GM12878 (cell line): ENCODE data around the gene DNHD1. TPM values are rescaled to one million over a fixed set of nuclear protein-coding genes. Genes with fewer than 3 reads are reported as not detected.

Experiments used
- ATAC-seq: fragments of 200-7000 bp; cut with Tn5 transposase; 3 replicates; pipeline ENCODE4 v1.9.1; 2020; ENCODE audit warnings: mild to moderate bottlenecking, moderate library complexity
- Bru-seq: library from RNA; stranded (reverse); fragments of 400-500 nt; gene quantifications from one replicate; lab custom pipeline; 2021; lab: Mats Ljungman, UMichigan
- BruChase-seq, 2 experiments: library from RNA; stranded (reverse); fragments of 400-500 nt; gene quantifications; one replicate each; lab custom pipeline; 2021; lab: Mats Ljungman, UMichigan
- BruUV-seq: library from RNA; stranded (reverse); fragments of 400-500 nt; replicated peaks from 2 replicates; lab custom pipeline; 2021; lab: Mats Ljungman, UMichigan
- CTCF ChIA-PET: fragments of 300-600 bp; sonication (Branson Sonifier 250); formaldehyde crosslinking; extraction: SDS; loops from one replicate; lab custom pipeline; 2021; ENCODE audit warnings: inconsistent platforms; lab: Yijun Ruan, JAX
- POLR2A ChIA-PET: fragments of 350-600 bp; formaldehyde crosslinking; extraction: SDS; loops from one replicate; lab custom pipeline; 2021; ENCODE audit warnings: inconsistent platforms; lab: Charles Lee
- RAD21 ChIA-PET: fragments of 300-600 bp; sonication (Branson Sonifier 250); formaldehyde crosslinking; loops from one replicate; lab custom pipeline; 2023; ENCODE audit warnings: antibody characterized with exemption; ENCODE audit not compliant: unreplicated experiment; lab: Charles Lee
- SMC1A ChIA-PET: fragments of 300-600 bp; sonication (Branson Sonifier 250); formaldehyde crosslinking; loops from one replicate; lab custom pipeline; 2023; ENCODE audit not compliant: unreplicated experiment, uncharacterized antibody; lab: Charles Lee
- DNase-seq: peaks from one replicate; pipeline ENCODE4 v3.0.0-alpha.2; 2011; ENCODE audit warnings: low read depth, low spot score
- FAIRE-seq: peaks from 3 replicates; lab custom pipeline; 2011; peaks lifted over from hg19 to GRCh38; lab: Jason Lieb, UNC
- H2AFZ ChIP-seq: 2 replicates; pipeline ENCODE4 v1.6.0; 2011; ENCODE audit warnings: low read depth, low read length, control low read depth; ENCODE audit not compliant: control insufficient read depth
- H3K27ac ChIP-seq: 2 replicates; pipeline ENCODE4 v1.5.1; 2011; ENCODE audit warnings: control low read depth; ENCODE audit not compliant: control insufficient read depth, insufficient read depth
- H3K27me3 ChIP-seq, 2 experiments: replicated peaks in 1 of 2; 2 replicates each; pipeline versions ENCODE4 v1.6.0 to v1.6.1; 2011; ENCODE audit warnings: low read length in 1 of 2; ENCODE audit not compliant: control insufficient read depth in 2 of 2, insufficient read depth in 2 of 2
- H3K36me3 ChIP-seq, 2 experiments: 2 replicates each; pipeline ENCODE4 v1.5.1; 2011; ENCODE audit warnings: low read length in 1 of 2; ENCODE audit not compliant: control insufficient read depth in 2 of 2, insufficient read depth in 2 of 2
- H3K4me1 ChIP-seq: 2 replicates; pipeline ENCODE4 v1.6.1; 2011; ENCODE audit warnings: mild to moderate bottlenecking, low read length, moderate library complexity, mixed read lengths; ENCODE audit not compliant: control insufficient read depth, insufficient read depth
- H3K4me2 ChIP-seq: 2 replicates; pipeline ENCODE4 v1.6.0; 2011; ENCODE audit warnings: control low read depth; ENCODE audit not compliant: control insufficient read depth, insufficient read depth
- H3K4me3 ChIP-seq: fragments of 200-600 bp; sonication (generic); 2 replicates; pipeline ENCODE4 v1.5.1; 2016
- H3K79me2 ChIP-seq: 2 replicates; pipeline ENCODE4 v1.6.0; 2011; ENCODE audit warnings: low read length; ENCODE audit not compliant: control insufficient read depth, insufficient read depth
- H3K9ac ChIP-seq: 2 replicates; pipeline ENCODE4 v1.8.0; 2011; ENCODE audit warnings: low read length, control low read depth, mixed read lengths; ENCODE audit not compliant: control insufficient read depth, insufficient read depth
- H3K9me3 ChIP-seq: replicated peaks from 3 replicates; pipeline ENCODE4 v1.5.1; 2011; ENCODE audit warnings: mild to moderate bottlenecking, low read length; ENCODE audit not compliant: control insufficient read depth, insufficient read depth
- H4K20me1 ChIP-seq: 2 replicates; pipeline ENCODE4 v1.6.0; 2011; ENCODE audit not compliant: control insufficient read depth, insufficient read depth
- DPF2 ChIP-seq: fragments of 450-650 bp; IDR thresholded peaks from 2 replicates; pipeline ENCODE4 v1.6.1; 2017; ENCODE audit warnings: mild to moderate bottlenecking
- HDGF ChIP-seq: fragments of 450-650 bp; IDR thresholded peaks from 2 replicates; pipeline ENCODE4 v1.6.1; 2016; ENCODE audit warnings: antibody characterized with exemption
- RCOR1 ChIP-seq: conservative IDR thresholded peaks from 2 replicates; pipeline ENCODE4 v1.6.1; 2012; ENCODE audit warnings: low read depth, low read length, improper control_type of control experiment
- SIX5 ChIP-seq: IDR thresholded peaks from 2 replicates; pipeline ENCODE4 v1.6.1; 2011; ENCODE audit warnings: mild to moderate bottlenecking, low read depth, low read length, moderate library complexity; ENCODE audit not compliant: severe bottlenecking
- ZBTB40 ChIP-seq: fragments of 450-650 bp; IDR thresholded peaks from 2 replicates; pipeline ENCODE4 v1.6.1; 2016; ENCODE audit warnings: mild to moderate bottlenecking, moderate library complexity, borderline replicate concordance
- WGBS: methylation state at CpG from one replicate; pipeline ENCODE4 v1.1.6; 2016; ENCODE audit warnings: low lambda C conversion rate; ENCODE audit not compliant: insufficient replicate concordance, insufficient coverage; ENCODE audit errors: missing lambda C conversion rate; 5-methylcytosine and 5-hydroxymethylcytosine counted together
- in situ Hi-C: fragments of 300-500 bp; cut with MboI; formaldehyde crosslinking; loops from 9 replicates; pipeline ENCODE4 v1.14.3; 2018; ENCODE audit warnings: mixed read lengths
- intact Hi-C: fragments of 100-400 bp; cut with micrococcal nuclease; formaldehyde crosslinking; loops from one replicate; pipeline ENCODE4 v1.14.2; 2022; ENCODE audit not compliant: unreplicated experiment
- long read RNA-seq, 2 experiments: library from polyadenylated mRNA; unstranded; transcript quantifications; one replicate each; pipeline ENCODE4 v2.0.0, GENCODE V29; 2019 to 2020
- polyA minus RNA-seq, 3 experiments: library from RNA; depleted of rRNA, polyadenylated mRNA; stranded (reverse); fragments of >200 nt; gene quantifications; 2 replicates each; pipeline ENCODE4 v1.2.3, GENCODE V29; 2011
- polyA plus RNA-seq, 11 experiments: library from polyadenylated mRNA; depleted of rRNA in 4 of 11; unstranded in 6 of 11; stranded (reverse) in 5 of 11; fragments of >200 nt; fragmentation: Nextera tagmentation in 4 of 11; fragmentation: Illumina TruSeq in 1 of 11; extraction: Ambion mirVana in 4 of 11; extraction: Trizol in 1 of 11; gene quantifications; 1 replicate in 1 of 11; 2 replicates in 10 of 11; pipeline versions ENCODE4 v1.2.1 to v1.2.3, GENCODE V29; 2011 to 2016; ENCODE audit warnings: inconsistent platforms in 2 of 11, missing spikeins in 2 of 11, low read depth in 1 of 11
- total RNA-seq, 4 experiments: library from RNA; depleted of rRNA in 3 of 4; stranded (reverse); fragments of >200 nt in 3 of 4; fragmentation: Illumina TruSeq in 1 of 4; extraction: Trizol in 1 of 4; gene quantifications; 2 replicates each; pipeline versions ENCODE4 v1.2.1 to v1.2.3, GENCODE V29; 2013 to 2021
- TF ChIP-seq, protein P1 (sequence below): IDR thresholded peaks from 2 replicates; pipeline ENCODE4 v1.6.1; 2011; ENCODE audit warnings: borderline replicate concordance, low read depth, mild to moderate bottlenecking, moderate library complexity, low read length; ENCODE audit not compliant: insufficient read depth, poor library complexity, severe bottlenecking

The DNHD1 gene
- total RNA-seq (2013; cell fraction: nucleolus; rRNA removed), result 157 and 165 TPM in 2 replicates
- total RNA-seq (2014; rRNA removed) (10.1 and 11.7 TPM in 2 replicates), total RNA-seq (2014; rRNA removed; fragmentation: Illumina TruSeq; extraction: Trizol) (6.7 and 7.8 TPM in 2 replicates), total RNA-seq (2021) (12.3 and 14.0 TPM in 2 replicates), polyA plus RNA-seq (2011; rRNA removed) (9.4 and 13.6 TPM in 2 replicates), polyA plus RNA-seq (2014; fragmentation: Illumina TruSeq; extraction: Trizol) (7.6 and 10.6 TPM in 2 replicates), polyA plus RNA-seq (2014; fragmentation: Nextera tagmentation; extraction: Ambion mirVana) (1 to 10 TPM in 1 of 2 experiments, under 1 TPM in 1; 0.99 to 1.1 TPM), polyA plus RNA-seq (2014; rRNA removed) (16.5 and 16.9 TPM in 2 replicates), polyA plus RNA-seq (2016; fragmentation: Nextera tagmentation; extraction: Ambion mirVana) (1 to 10 TPM; 4.0 to 6.1 TPM), polyA minus RNA-seq (2011; rRNA and poly(A)+ RNA removed) (33.1 and 43.5 TPM in 2 replicates), Bru-seq, nascent RNA (percentile 66 among the genes with signal in this experiment), BruChase-seq, experiment 1, labeled RNA remaining after a 6-hour chase (percentile 78 among the genes with signal in this experiment), BruChase-seq, experiment 2, labeled RNA remaining after a 2-hour chase (percentile 70 among the genes with signal in this experiment)
- polyA plus RNA-seq (2011; ENCODE audit: low read depth), result 12.7 TPM
- polyA plus RNA-seq (2011; cell fraction: cytosol; rRNA removed), result 10.3 and 12.6 TPM in 2 replicates
- 146 and 224 TPM in 2 replicates for polyA plus RNA-seq (2011; cell fraction: nucleus; rRNA removed)
- 19.4 TPM in 2 replicates for polyA plus RNA-seq (2012)
- 4.6 and 4.7 TPM in 2 replicates for polyA minus RNA-seq (2011; cell fraction: cytosol; rRNA and poly(A)+ RNA removed)
- 40.4 and 49.0 TPM in 2 replicates for polyA minus RNA-seq (2011; cell fraction: nucleus; rRNA and poly(A)+ RNA removed)
- long read RNA-seq, experiment 1, partial matches to known transcripts, result 1 of 10 reads
- long read RNA-seq, experiment 1, other reads (novel, unspliced or antisense), result 9 of 10 reads
- long read RNA-seq, experiment 2, partial matches to known transcripts, result 1 of 42 reads
- long read RNA-seq, experiment 2, other reads (novel, unspliced or antisense), result 41 of 42 reads

DNA sequence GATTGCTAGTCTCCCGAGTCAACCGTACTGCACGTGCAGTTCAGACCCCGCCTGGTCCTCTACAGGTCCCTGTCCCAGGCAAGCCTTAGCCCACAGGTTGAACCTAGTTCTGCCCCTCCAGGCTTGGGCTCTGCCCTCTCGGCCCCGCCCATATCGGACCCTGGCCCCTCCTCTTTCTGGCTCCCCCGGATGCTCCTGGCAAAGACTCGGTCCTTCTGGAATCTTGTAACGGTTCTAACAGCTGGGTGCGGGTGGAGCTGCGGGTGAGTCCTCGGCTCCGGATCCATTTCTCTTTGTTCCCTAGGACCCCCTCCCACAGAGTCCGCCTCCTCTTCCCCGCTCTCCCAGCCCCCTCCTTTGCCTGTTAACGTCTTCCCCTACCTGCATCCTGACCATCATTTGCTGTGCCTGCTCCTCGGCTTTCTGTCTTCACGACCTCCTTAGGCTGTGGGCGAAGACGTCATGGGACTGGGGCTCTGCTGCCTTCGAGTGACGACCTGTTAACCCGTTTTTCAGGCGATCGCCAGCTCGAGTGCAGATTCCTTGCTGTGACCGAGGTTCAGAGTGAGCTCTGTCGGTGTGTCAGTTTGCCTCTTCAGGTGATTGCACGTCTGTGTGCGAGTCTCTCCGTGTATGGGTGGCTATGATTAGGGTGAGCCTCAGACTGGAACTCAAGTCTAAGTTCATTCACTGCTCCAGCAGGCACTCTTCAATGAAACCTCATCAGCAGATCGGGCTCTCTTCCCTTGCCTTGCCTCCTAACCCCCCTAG, at the start of gene DNHD1:
TSS of gene DNHD1 (plus strand) at position 212 of the 771 bp plus-strand sequence. CDS start 936 bp downstream, outside the sequence.
- H3K36me3 ChIP-seq, result peaks cover 0 to 23% of the 10 kb centered on the region in 2 experiments; a peak in 2 of 4 replicates
- ChIA-PET RAD21 (interaction anchor here (2.4 kb wide), 1 partner anchor 118 kb away, joined by 10 read pairs; no protein-coding TSS in a partner anchor), POLR2A (interaction anchor here (0.6 to 1.0 kb wide), 5 partner anchors 11 to 237 kb away, joined by 3 read pairs; no protein-coding TSS in a partner anchor), CTCF (interaction anchor here (0.9 to 4.7 kb wide), 3 partner anchors 10 to 118 kb away, joined by 3 to 20 read pairs (median 9); no protein-coding TSS in a partner anchor), SMC1A (interaction anchor here (0.8 kb wide), 1 partner anchor 10 kb away, joined by 3 read pairs; no protein-coding TSS in a partner anchor)
- FAIRE-seq (no peak), DNase-seq (no peak), ATAC-seq (no peak)
- TF ChIP-seq DPF2, result no peak
- TF ChIP-seq SIX5, result no peak
- TF ChIP-seq HDGF, result no peak
- TF ChIP-seq, protein P1, sequence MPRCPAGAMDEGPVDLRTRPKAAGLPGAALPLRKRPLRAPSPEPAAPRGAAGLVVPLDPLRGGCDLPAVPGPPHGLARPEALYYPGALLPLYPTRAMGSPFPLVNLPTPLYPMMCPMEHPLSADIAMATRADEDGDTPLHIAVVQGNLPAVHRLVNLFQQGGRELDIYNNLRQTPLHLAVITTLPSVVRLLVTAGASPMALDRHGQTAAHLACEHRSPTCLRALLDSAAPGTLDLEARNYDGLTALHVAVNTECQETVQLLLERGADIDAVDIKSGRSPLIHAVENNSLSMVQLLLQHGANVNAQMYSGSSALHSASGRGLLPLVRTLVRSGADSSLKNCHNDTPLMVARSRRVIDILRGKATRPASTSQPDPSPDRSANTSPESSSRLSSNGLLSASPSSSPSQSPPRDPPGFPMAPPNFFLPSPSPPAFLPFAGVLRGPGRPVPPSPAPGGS, result peak; percentile 63
- no peak for TF ChIP-seq RCOR1
- no peak for TF ChIP-seq ZBTB40
- H3K79me2 ChIP-seq, result no peaks in the 10 kb centered on the region
- intact Hi-C loops, result no loop called here
- no peaks in the 10 kb centered on the region for H3K27me3 ChIP-seq
- no peak within 1 kb of the TSS for H3K9ac ChIP-seq
- no peaks in the 10 kb centered on the region for H4K20me1 ChIP-seq
- in situ Hi-C loops, result no loop called here
- H3K4me2 ChIP-seq, result no peak within 1 kb of the TSS
- H2AFZ ChIP-seq, result no peak within 1 kb of the TSS
- no peaks in the 10 kb centered on the region for H3K9me3 ChIP-seq
- no peak within 1 kb of the TSS for H3K4me3 ChIP-seq
- 91% methylated on average over 30 of the region's 33 CpGs for WGBS
- H3K4me1 ChIP-seq, result no peaks in the 10 kb centered on the region
- H3K27ac ChIP-seq, result no peak within 1 kb of the TSS
- BruUV-seq, result no TSS peak
